HG02678 (cell line): ENCODE results near the gene HNF4A.

Experiments
- ATAC-seq: cut with Tn5 transposase; IDR thresholded peaks from one replicate; pipeline ENCODE4 v1.9.1; 2021; ENCODE audit warnings: mild to moderate bottlenecking, moderate library complexity; ENCODE audit not compliant: unreplicated experiment

HNF4A gene

DNA sequence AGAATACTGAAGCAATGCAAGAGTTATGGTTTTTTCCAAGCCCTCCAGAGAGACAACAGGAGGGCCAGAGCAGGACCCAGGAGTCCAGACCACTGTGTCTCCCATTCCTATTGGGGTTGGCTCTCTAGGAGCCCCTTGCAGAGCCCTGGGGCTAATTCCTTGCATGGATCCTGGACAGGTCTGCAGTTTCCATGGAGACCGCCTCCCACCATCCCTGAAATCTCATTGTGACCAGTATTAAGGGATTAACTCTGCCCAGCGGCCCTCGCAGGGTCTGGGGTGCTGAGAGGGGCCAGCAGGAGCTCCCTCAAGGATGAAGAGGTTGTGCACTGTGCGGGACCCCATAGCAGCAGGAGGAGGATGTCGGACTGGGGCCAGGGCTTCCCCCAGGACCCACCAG lies 34.8 kb downstream of the HNF4A start:
- ATAC-seq, result no peak

DNA sequence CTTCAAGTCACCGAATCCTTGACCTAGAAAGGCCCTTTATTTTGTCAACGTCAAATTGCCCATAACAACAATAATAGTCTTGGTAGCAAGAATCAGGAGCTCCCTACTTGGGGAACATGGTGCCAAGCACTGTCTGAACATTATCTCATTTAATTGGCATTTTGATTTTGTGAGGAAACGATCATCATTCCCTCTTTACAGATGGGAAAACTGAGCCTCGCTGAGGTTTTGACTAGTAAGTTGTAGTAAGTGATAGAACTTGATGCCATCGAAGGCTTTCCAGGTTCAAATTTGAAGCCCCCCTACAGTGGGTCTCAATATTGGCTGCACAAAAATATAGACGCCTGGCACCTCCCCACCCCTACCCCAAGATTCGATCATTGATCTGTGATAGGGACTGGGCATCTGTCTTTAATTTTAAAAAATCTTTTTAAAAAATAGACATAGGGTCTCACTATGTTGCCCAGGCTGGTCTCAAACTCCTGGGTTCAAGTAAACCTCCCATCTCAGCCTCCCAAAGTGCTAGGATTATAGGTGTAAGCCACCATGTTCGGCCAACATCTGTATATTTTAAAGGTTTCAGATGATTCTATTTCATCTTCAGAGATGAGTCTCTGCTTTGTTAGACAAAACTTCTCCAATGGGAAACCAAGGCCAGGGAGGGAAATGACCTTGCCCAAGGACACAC lies 36.7 kb downstream of the HNF4A start:
- ATAC-seq, result no peak

DNA sequence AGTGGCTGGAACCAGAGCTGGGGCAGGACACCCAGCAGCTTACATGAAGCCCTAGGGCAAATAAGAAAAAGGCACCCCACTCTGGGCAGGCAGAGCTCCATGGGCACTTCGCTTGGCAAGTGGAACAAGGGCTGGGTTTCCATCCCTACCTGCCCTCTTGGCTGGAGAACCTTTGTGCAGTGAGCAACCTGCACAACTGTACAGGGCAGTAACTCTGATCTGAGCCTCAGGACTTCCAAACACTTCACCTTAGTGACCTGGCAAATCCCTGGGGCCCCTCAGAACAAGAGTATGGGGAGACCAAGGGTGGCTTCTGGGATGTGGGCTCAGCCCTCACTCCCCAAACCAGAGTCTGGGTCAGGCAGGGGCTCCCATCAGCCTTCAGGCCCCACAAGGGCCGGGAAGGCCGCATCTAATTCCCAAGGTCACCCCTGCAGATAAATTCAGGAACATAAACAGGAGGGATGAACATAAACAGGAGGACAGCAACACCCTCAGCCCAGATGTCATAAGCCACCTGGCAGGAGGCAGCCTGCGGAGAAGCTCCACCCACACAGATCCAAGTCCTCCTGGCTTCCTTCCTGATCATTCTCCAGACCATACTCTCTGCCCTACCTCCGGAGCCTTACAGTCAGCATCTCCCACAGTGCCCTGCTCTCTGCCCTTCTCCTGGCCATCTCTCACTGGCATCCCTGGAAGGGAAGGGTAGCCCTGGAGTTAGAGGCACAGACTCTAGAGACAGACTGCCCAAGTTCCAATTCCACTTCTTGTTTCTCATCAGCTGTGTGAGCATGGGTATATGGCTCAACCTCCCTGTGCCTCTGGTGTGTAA lies 37.5 kb downstream of the HNF4A start:
- ATAC-seq, result no peak

DNA sequence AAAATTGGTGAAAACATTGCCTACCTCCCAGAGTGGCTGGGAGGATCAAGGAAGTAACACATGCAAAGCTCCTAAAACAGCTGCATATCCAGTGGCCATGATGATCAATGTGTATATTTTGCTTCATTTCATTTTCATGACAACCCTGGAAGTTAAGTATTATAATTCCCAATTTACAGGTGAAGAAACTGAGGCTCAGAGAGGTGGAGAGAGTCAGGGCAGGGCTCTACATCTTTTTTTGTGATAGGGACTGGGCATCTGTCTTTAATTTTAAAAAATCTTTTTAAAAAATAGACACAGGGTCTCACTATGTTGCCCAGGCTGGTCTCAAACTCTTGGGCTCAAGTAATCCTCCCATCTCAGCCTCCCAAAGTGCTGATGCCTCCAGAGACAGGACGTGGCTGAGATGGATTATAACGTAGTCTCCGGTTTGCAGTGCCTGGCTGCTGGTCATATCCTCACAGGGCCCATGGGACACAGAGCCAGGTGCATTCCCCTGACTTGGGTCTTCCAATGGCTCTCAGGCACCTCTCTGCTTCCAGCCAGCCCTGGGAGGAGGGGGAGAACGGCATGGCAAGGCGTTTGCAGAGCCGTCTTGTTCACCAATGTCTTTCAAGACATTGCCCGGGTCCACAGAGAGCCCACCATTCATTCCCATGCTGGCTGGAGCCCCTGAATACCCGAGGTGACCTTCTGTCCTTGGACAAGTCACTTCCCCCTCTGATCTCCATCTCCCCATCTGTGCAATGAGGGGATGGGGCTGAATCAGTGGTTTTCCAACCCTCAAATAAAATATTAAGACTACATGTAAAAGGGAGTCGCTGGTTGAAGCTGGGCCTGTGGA lies 38.3 kb downstream of the HNF4A start:
- no peak for ATAC-seq

DNA sequence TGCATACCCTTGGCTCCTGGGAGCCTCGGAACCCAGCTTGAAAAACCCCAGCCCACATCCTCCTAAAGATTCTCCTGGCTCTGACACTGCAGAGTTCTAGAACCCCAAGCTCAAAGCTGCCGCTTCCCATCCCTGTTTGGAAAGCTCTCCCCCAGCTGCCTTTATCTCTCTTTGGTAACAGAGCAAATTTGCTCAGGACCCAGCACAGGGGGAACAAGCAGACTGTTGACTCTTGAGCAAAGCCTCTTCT lies 38.9 kb downstream of the HNF4A start:
- no peak for ATAC-seq

- no peak for ATAC-seq
These were observed 39.4 kb downstream of the HNF4A start for GRCh38 chr20:44394702-44395460.

DNA sequence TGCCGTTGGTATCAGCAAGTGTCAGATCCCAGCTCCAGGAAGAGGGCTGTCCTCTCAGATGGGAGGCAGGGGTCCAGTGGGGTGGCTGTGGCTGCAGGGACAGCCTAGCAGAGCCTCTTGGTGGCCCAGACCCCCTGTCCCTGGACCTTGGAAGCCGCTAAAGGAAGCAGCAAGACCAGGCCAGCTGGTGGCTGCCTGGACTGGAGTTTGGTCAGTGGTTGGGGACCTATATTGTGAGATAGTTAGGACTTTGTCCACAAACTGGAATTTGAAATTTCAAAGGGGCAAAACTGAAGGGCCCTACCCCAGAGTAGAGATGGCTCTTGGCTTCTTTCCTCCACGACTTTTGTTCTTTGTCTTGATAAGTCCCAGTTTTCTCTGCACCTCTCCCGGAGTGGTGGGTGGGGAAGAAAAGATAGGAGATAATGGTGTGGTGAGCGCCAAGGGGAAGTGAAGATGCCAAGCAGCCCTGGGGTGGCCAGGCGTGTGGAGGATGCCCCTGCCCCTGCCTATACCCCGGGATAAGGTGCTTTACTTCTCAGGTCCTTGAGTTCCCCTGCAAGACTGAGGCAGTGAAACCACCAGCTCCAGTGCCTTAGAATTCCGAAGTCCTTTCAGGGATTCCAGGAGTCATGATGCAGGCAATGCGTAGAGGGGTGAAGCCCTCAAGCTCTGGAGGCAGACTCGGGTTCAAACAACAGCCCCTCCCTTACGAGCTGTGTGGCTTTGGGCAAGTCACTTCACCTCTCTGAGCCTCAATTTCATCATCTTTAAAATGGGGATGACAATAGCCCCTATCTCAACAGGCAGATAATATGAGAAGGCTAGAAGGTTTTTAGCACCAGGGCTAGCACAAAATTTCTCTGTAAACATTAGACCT lies 40.2 kb downstream of the HNF4A start:
- no peak for ATAC-seq

- no peak for ATAC-seq
These were observed 41.1 kb downstream of the HNF4A start for GRCh38 chr20:44396369-44397130.

DNA sequence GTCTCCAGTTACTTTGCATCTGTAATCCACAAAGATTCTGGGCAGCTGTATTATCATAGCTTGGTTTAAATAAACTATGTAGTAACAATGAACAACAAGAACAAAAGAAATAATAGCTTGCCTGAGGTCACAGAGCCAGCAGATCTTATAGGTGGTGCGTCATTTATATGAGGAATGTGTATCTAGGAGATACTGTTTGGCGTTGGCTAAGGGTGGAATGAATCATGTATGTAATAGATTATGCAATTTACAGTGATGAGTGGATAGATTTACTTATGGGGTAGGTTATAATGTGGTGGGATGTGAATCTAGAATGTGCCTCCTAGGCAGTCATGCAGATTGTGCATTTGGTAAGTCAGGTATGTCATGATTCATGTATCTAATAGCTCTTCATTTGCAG lies 42.8 kb downstream of the HNF4A start:
- no peak for ATAC-seq

GRCh38 chr20:44399446-44399845 lies 43.9 kb downstream of the HNF4A start:
- ATAC-seq, result no peak

GRCh38 chr20:44400671-44400969 lies 45.1 kb downstream of the HNF4A start:
- ATAC-seq, result no peak

GRCh38 chr20:44400970-44401769 lies 45.7 kb downstream of the HNF4A start:
- no peak for ATAC-seq

GRCh38 chr20:44401770-44402390 lies 46.4 kb downstream of the HNF4A start:
- ATAC-seq, result no peak

GRCh38 chr20:44402391-44403193 lies 47.1 kb downstream of the HNF4A start:
- ATAC-seq, result no peak

DNA sequence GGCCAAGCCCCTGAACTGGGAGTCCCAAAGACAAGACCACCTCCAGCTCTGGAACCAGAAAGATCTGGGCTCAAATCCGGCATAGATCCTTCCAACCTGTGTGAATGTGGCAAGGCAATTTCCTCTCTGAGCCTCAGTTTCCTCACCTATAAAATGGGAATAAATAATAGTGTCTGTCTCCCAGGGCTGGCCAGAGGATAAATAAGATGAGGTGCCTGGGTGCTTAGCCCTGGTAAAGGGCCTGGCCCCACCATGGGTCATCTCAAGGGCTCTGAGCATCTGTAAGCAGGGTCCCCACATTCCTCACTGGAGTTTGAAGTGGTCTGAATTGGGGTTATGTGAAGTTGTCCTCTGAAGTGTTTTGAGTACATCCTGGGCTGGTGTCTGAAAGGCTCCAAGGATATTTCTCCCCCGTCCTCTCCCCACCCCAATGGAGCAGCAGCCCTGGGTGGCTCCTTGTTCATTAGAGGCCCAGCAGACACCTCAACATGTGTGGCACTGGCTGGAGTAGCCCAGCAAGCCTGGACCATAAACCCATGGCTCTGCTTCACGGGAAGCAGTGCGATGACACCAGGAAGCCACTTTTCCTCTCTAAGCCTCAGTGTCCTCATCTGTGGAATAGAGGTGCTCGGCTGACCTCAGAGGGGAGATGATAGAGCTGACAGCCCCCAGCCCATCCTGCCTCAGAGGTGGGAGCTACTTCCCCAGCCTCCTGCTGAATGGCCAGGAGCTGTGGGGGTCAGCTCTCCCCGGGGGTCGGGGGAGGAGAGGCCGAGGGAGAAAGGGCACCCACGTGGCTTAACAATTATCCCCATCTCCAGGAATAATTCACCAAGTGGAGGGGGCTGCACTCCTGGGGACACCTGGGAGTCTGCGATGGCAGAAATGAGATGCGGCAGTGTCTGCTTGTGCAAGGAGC lies 48.0 kb downstream of the HNF4A start:
- ATAC-seq, result no peak
